ENCODE data around the gene KLF9.

Gene KLF9

GRCh38 chr9:70441622-70442021, 27.2 kb upstream of the KLF9 start:
- TF ChIP-seq ZNF302 (tag by site-specific recombination; IDR thresholded peaks at IDR 0.05; ENCODE audit: low read depth) = no peak
- TF ChIP-seq SP3 (tag by site-specific recombination; IDR thresholded peaks at IDR 0.05) = no peak
- TF ChIP-seq KLF9 (tag by site-specific recombination; IDR thresholded peaks at IDR 0.05; ENCODE audit: low read depth) = no peak
- TF ChIP-seq ZNF654 (tag by site-specific recombination; IDR thresholded peaks at IDR 0.05; ENCODE audit: low read depth) = no peak
- no peak for TF ChIP-seq ZNF157 (tag by site-specific recombination; IDR thresholded peaks at IDR 0.05)
- TF ChIP-seq ZNF704 (tag by site-specific recombination; IDR thresholded peaks at IDR 0.05) = no peak
- no peak for TF ChIP-seq ZNF488 (tag by site-specific recombination; IDR thresholded peaks at IDR 0.05)
- TF ChIP-seq ZNF214 (tag by site-specific recombination; IDR thresholded peaks at IDR 0.05; ENCODE audit: borderline replicate concordance) = no peak
- no peak for TF ChIP-seq ZSCAN23 (tag by site-specific recombination; IDR thresholded peaks at IDR 0.05)
- no peak for TF ChIP-seq ZNF248 (tag by site-specific recombination; IDR thresholded peaks at IDR 0.05)
- TF ChIP-seq ZFHX2 (tag by site-specific recombination; conservative IDR thresholded peaks at IDR 0.05) = no peak
- TF ChIP-seq ZNF146 (tag by site-specific recombination; IDR thresholded peaks at IDR 0.05) = no peak
- TF ChIP-seq BCL6B (tag by site-specific recombination; IDR thresholded peaks at IDR 0.05) = no peak
- TF ChIP-seq ZNF510 (tag by site-specific recombination; IDR thresholded peaks at IDR 0.05; ENCODE audit: insufficient replicate concordance) = no peak
- no peak for TF ChIP-seq AEBP2 (tag by site-specific recombination; IDR thresholded peaks at IDR 0.05; ENCODE audit: borderline replicate concordance)
- no peak for TF ChIP-seq ZNF140 (tag by site-specific recombination; IDR thresholded peaks at IDR 0.05)
- Histone ChIP-seq H3K4me1 (ENCODE audit: control insufficient read depth, insufficient read depth, low read length) (no peaks in the 10 kb centered on the region), H3K36me3 (ENCODE audit: control insufficient read depth in 2 of 2, insufficient read depth in 1 of 2, low read length in 2 of 2) (no peaks in the 10 kb centered on the region), H3K4me3 (ENCODE audit: low read depth, low read length) (no peak overlapping the region), H3K9me3 (ENCODE audit: control insufficient read depth, insufficient read depth, low read depth, low read length) (no peaks in the 10 kb centered on the region), H3K27ac (ENCODE audit: extremely low read depth, low read depth, low read length) (no peak overlapping the region)
- POLR2A ChIA-PET = interaction anchor here (1.2 kb wide), 1 partner anchor 23 kb away, joined by 3 read pairs; no protein-coding TSS in a partner anchor
- CTCF ChIA-PET = interaction anchor here (1.4 kb wide), 1 partner anchor 161 kb away, joined by 3 read pairs; no protein-coding TSS in a partner anchor

GRCh38 chr9:70439991-70440706, 25.7 kb upstream of the KLF9 start:
- CTCF ChIA-PET = interaction anchor here (0.6 to 0.9 kb wide), 2 partner anchors 18 to 1379 kb away, joined by 3 to 5 read pairs; no protein-coding TSS in a partner anchor
- POLR2A ChIA-PET = interaction anchor here (1.2 kb wide), 1 partner anchor 21 kb away, joined by 3 read pairs; no protein-coding TSS in a partner anchor
- H3K9me3 ChIP-seq (ENCODE audit: control insufficient read depth, insufficient read depth, low read depth, low read length) = no peaks in the 10 kb centered on the region
- H3K4me1 ChIP-seq (ENCODE audit: control insufficient read depth, insufficient read depth, low read length) = no peaks in the 10 kb centered on the region
- no peaks in the 10 kb centered on the region for H3K36me3 ChIP-seq (ENCODE audit: control insufficient read depth in 2 of 2, insufficient read depth in 1 of 2, low read length in 2 of 2)
- TF ChIP-seq SP3 (tag by site-specific recombination; IDR thresholded peaks at IDR 0.05) (no peak), ZNF670 (tag by site-specific recombination; IDR thresholded peaks at IDR 0.05; ENCODE audit: low read depth) (no peak), ZNF138 (tag by site-specific recombination; IDR thresholded peaks at IDR 0.05; ENCODE audit: borderline replicate concordance) (no peak)
- H3K4me3 ChIP-seq (ENCODE audit: low read depth, low read length) = no peak overlapping the region
- H3K27ac ChIP-seq (ENCODE audit: extremely low read depth, low read depth, low read length) = no peak overlapping the region

Measured in HEK293 (cell line).